ENCODE results near the gene LSM2. TPM values are rescaled to one million over a fixed set of nuclear protein-coding genes. Genes with fewer than 3 reads are reported as not detected.
"Not testable (repeated sequence)": the region's sequence is repeated elsewhere in the genome, so short reads cannot be mapped to it uniquely, and the experiment has no call there.

LSM2 gene
- total RNA-seq, 3 donors from 2014 or later, result 21.7 to 35.5 (median 33.8) TPM

- Histone ChIP-seq H3K4me3 (no peak overlapping the region), H3K36me3 (ENCODE audit: low read depth) (no peaks in the 10 kb centered on the region), H3K4me1 (ENCODE audit: low read depth) (no peaks in the 10 kb centered on the region), H3K9me3 (no peaks in the 10 kb centered on the region)
- intact Hi-C loops (cut with DNase I, micrococcal nuclease), result no loop called here
- TF ChIP-seq CTCF (IDR thresholded peaks at IDR 0.05), result no peak
- DNase-seq, result no peak
- ATAC-seq, result no peak
Observed at GRCh38 chr6:31844507-31844906, 37.7 kb upstream of the LSM2 start.

GRCh38 chr6:31842053-31842452 is 35.3 kb upstream of the LSM2 start:
- DNase-seq, result no peak
- peak; percentile 28 for ATAC-seq
- intact Hi-C loops (cut with DNase I, micrococcal nuclease), result no loop called here
- H3K36me3 ChIP-seq (ENCODE audit: low read depth), result no peaks in the 10 kb centered on the region
- no peak for TF ChIP-seq CTCF (IDR thresholded peaks at IDR 0.05)
- H3K4me3 ChIP-seq, result no peak overlapping the region
- H3K9me3 ChIP-seq, result no peaks in the 10 kb centered on the region
- peaks cover 10% of the 10 kb centered on the region for H3K4me1 ChIP-seq (ENCODE audit: low read depth)

- intact Hi-C loops (cut with DNase I, micrococcal nuclease); ATAC-seq; H3K36me3 ChIP-seq (ENCODE audit: low read depth); DNase-seq; H3K4me3 ChIP-seq; H3K9me3 ChIP-seq: not testable (repeated sequence)
- peaks cover 24% of the 10 kb centered on the region for H3K4me1 ChIP-seq (ENCODE audit: low read depth)
Observed at GRCh38 chr6:31839779-31840126, 33.0 kb upstream of the LSM2 start.

DNA sequence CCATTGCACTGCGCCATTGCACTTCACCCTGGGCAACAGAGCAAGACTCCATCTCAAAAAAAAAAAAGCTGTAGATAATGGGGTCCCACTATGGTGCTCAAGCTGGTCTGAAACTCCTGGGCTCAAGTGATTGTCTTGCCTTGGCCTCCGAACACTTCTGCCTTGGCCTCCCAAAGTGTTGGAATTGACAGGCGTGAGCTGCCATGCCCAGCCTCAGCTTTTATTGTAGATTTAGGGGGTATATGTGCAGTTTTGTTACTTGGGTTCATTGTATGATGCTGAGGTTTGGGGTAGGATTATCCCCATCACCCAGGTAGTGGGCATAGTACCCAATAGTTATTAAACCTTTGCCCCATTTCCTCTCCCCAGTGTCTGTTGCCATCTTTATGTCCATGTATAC is 32.2 kb upstream of the LSM2 start:
- H3K4me3 ChIP-seq, result no peak overlapping the region
- ATAC-seq (no peak), DNase-seq (no peak)
- H3K9me3 ChIP-seq, result no peaks in the 10 kb centered on the region
- H3K4me1 ChIP-seq (ENCODE audit: low read depth), result peaks cover 24% of the 10 kb centered on the region
- TF ChIP-seq CTCF (IDR thresholded peaks at IDR 0.05), result no peak
- intact Hi-C loops (cut with DNase I, micrococcal nuclease), result no loop called here
- H3K36me3 ChIP-seq (ENCODE audit: low read depth), result no peaks in the 10 kb centered on the region

- ATAC-seq; H3K9me3 ChIP-seq; H3K36me3 ChIP-seq (ENCODE audit: low read depth); DNase-seq; intact Hi-C loops (cut with DNase I, micrococcal nuclease); H3K4me3 ChIP-seq: not testable (repeated sequence)
- peaks cover 30% of the 10 kb centered on the region for H3K4me1 ChIP-seq (ENCODE audit: low read depth)
Observed at GRCh38 chr6:31838114-31838553, 31.4 kb upstream of the LSM2 start.

DNA sequence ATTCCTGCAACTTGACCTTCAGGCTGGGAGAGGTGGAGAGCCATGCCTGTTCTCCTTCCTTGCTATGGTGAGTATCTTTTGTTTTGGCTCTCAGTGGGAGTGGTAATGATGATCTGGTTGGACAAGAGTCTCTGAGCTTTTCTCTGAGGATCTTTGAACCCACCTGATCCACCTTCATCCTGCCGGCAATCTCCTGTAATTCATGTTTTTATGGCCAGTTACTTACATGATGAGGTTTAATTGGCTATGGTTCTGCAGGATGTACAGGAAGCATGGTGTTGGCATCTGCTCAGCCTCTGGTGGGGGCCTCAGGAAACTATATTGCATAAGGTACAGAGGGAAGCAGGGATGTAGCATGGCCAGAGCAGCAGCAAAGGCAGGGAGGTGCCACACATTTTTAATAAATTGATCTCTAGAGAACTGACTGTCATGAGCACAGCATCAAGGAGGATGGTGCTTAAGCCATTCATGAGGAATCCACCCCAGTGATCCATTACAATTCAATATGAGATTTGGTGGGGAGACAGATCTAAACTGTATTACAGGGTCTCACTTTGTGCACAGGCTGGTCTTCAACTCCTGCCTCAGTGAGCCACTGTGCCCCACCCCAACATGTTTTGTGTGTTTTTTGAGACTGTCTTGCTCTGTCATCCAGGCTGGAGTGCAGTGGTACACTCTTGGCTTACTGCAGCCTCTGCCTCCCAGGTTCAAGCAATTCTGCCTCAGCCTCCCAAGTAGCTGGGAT is 30.8 kb upstream of the LSM2 start:
- H3K36me3 ChIP-seq (ENCODE audit: low read depth), result no peaks in the 10 kb centered on the region
- peaks cover 36% of the 10 kb centered on the region for H3K4me1 ChIP-seq (ENCODE audit: low read depth)
- ATAC-seq, result peak; percentile 56
- H3K9me3 ChIP-seq, result no peaks in the 10 kb centered on the region
- no peak overlapping the region for H3K4me3 ChIP-seq
- DNase-seq, result peak in 1 of 3 donors; percentile 72
- intact Hi-C loops (cut with DNase I, micrococcal nuclease), result no loop called here
- TF ChIP-seq CTCF (IDR thresholded peaks at IDR 0.05), result no peak

Measured in mucosa of descending colon (tissue), 3 donors.